Superior temporal gyrus (tissue), 1 donor: ENCODE results near the gene FST.

Source experiments
- DNase-seq: peaks from one replicate; pipeline ENCODE4 v3.0.0-alpha.2; 2016; ENCODE audit errors: extremely low spot score

Gene FST, protein sequence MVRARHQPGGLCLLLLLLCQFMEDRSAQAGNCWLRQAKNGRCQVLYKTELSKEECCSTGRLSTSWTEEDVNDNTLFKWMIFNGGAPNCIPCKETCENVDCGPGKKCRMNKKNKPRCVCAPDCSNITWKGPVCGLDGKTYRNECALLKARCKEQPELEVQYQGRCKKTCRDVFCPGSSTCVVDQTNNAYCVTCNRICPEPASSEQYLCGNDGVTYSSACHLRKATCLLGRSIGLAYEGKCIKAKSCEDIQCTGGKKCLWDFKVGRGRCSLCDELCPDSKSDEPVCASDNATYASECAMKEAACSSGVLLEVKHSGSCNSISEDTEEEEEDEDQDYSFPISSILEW

DNA sequence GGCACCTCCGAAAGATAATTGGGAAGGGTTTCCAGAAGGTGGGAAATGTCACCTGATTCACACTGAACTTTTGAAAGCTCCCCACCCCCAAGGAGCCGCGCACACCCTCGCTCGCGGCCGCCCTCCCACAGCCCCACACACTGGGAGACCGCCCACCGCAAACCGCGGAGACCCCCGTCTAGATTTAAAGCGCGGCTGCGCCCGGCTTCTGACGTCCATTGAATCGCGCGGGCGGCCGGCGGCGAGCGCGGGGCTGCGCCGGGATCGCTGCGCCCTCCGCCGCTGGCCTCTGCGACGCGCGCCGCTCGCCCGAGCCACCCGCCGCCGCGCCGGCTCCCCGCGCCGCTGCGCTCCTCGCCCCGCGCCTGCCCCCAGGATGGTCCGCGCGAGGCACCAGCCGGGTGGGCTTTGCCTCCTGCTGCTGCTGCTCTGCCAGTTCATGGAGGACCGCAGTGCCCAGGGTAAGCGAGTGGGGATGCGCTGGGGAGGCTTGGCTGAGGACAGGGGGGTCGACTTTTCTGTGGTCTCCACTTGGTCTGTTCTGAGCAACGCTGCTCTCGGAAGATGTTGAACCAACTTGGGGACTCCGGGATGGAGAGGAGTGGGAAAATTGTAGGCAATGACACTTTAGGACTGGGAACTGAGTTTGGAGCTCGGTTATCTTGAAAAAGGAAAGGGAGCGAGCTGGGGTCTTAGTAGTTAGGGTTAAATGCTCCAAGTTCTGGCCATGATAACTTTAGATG, at the start of gene FST:
Gene FST (plus strand): TSS at position 214 of the 743 bp plus-strand sequence. CDS start 163 bp downstream, at position 377.
- no peak for DNase-seq

DNA sequence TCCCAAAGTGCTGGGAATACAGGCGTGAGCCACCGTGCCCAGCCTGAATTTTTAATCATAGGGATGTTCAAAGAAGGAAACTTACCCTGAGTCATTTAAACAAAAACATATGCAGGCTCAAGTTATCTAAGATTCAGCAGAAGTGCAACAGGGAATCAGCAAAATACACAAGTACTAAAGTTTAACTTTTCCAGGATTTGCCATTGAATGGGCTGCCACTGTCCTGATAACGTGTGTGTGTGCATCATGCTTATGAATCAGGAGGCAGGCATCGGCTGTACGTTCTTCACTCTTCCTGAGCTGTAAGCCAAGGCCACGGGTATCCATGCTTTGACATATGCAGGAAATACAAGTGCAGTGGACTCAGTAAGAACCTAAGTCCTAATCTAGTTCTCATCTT, 48.8 kb upstream of the FST start:
- no peak for DNase-seq

DNA sequence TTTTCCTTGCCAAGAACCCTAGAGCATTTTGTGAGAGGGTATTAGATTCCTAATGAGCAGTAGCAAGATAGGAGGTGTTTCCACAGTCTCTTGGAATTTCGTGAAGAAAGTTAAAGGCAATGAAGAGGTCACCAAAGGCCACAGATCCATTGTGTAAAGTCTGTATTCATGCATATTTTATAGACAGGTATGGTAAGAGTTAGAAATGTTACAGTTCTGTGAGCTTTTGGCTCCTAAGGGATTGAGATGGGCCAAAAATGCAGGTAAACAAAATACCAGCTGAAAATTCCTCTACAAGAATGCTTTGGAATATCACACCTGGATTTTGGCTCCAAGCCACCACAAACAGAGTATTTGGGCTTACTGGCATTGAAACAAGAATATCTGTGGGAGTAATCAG, 47.4 kb upstream of the FST start:
- no peak for DNase-seq

DNA sequence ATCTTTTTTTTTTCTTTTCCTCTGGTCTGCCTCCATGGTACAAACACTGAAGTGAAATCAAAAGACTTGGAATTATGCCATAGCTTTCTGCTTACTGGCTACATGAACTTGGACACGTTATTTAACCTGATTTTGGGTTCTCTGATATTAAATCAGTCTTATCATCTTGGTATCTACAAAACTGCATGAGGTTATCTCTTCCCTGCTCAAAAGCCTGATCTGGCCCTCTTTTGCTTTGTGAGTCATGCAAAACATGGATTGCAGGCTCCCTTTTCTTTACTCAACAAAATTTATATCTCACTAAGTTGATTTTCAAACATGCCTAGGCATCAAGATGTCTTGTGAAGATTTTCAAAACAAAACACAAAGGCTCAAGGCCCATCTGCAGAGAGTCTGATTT, 45.9 kb upstream of the FST start:
- no peak for DNase-seq

DNA sequence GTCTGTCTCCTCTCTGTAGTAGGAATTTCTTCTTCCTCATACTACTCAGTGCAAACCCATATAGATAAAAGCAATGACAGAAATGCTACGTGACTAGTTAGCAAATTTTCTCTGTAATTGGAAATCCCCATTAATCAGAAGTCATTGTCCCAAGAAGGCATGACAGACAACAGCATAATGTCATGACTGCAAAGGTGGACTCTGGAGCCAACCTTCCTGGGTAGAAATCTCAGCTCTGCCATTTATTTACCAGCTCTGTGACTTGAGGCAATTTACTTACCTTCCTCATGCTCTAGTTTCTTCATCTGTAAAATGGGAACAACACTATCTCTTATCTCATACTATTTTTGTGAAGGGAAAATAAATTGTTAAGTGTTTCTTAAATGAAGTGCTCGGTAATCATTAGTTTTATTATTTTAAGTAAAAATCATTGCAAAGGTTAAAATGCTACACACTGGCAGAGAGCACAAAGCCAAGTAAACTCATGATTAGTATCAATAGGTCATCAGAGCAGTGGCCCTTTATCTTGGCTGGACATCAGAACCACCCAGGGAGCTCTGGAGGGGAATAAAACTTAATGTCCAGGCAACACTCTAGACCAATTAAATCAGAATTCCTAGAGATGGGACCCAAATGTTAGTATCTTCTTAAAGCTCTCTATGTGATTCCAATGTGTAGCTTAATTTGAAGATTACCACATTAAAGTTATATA, 43.8 kb upstream of the FST start:
- no peak for DNase-seq

DNA sequence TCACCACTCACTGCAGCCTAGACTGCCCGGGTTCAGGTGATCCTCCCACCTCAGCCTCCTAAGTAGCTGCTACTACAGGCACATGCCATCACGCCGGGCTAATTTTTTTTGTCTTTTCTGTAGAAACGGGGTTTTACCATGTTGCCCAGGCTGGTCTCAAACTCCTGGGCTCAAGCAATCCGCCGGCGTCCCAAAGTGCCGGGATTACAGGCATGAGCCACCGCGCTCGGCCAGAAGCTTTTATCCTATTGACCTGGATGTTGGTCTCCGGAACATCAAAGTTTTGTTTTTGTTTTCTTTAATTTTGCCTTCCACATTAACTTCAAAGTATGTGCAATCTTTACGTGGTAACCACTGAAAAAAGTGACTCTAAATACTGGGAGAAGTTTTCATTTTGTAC, 42.4 kb upstream of the FST start:
- no peak for DNase-seq

DNA sequence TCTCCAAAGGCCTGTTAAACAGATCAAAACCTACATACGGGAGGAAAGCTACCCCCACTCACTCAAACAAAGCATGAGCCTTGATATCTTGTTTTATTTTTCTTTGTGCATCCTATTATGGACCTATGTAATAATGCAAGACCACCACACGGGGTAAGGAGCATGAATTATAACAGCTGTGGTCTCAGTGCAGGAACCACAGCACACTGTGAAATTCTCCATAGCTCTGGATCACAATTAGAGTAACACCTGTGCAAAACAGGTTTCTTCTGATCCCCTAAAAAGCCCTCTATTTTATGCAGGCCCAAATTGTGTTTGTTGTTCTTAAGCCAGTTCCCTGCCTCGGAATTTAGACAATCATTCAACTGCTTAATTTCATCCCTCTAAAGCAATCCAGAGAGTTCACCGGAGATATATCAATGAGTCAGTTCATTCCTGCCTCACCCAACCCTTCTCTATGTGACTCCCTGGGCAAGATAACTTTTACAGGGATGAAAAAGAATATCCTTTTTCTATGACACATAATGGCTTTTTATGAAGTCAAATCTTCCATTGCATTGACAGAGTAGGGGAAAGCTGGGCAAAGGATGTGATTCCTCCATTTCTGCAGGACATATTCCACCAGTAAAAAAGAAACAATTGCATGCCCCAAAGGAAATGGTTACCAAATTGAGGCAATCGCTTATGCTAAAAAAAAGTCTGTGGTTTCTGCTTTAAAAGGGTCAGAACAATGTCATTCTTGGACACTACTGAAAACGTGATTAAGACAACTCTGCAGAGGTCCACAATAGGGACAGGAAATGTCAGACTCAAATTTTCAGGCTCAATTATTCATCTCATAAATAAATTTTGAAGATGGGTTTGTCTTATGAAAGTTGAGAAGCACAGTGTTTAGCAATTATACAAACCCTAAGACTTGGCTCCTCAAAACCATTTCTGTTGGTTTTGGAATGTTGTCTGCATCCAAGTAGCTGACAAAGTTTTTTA, 41.6 kb upstream of the FST start:
- no peak for DNase-seq

DNA sequence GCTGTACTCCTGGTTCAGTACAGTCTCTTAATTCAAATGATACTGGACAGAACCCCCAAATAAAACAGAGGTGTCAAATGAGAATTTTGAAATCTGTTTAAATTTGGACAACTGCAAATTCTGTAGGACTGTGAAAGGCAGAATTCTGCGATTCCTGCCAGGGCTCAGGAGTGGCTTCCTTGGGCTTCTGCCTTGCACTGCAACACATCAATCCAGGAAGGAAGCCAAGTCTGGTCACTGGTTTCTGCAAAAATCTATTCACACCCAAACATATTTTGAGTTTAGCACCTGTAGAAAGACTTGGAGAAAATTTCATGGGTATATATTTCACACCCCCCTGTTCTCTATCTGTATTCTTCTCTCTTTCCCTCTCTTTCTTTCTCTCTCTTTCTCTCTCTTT, 37.5 kb upstream of the FST start:
- DNase-seq = peak; percentile 17

DNA sequence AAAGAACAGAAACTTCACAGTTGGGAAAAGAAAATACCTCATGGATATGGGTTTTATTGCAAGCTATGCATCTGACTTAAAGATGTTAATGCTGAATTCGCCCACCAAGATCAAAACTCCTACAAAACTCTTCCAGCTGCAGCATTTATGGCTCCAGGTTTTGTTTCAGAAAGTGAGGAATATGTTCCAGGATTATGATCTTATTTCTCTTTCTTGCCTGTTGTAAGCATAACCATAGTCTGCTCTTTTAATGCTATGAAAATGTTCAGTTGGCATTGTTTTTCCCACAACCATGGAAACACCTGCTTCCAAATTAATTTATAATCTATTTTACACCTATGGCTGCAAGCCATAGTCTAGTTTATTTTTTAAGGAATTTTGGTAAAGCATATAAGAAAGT, 34.9 kb upstream of the FST start:
- DNase-seq = no peak

DNA sequence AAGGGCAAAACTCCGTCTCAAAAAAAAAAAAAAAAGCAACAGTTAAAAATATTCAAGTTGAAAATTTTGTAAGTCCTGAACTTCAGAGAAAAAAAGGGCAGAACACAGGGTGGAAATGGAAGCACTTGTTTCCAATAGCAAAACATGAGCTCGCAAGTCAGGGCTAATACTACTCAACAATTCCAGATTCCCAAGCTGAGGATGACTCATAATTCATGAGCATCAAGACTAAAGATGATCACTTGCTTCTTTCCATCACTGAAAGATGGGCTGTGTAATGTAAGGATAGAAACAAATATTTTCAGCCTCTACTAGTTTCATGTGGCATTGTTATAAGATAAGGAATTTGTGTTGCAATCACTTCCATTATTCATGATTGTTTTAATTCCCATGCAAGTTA, 33.5 kb upstream of the FST start:
- DNase-seq = no peak

DNA sequence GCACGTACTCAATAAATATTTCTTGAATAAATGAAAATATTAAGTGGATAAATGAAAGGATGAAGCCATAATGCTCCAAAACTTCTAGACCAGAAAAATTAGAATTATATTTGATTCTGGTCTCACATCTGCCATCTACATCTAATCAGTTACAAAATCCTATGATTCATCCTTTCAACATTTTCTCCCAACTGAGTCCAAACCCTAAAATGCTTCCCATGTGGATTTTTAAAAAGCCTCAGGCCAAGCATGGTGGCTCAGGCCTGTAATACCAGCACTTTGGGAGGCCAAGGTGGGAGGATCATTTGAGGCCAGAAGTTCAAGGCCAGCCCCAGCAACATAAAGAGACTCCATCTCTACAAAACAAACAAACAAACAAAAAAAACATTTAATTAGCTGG, 31.6 kb upstream of the FST start:
- no peak for DNase-seq

DNA sequence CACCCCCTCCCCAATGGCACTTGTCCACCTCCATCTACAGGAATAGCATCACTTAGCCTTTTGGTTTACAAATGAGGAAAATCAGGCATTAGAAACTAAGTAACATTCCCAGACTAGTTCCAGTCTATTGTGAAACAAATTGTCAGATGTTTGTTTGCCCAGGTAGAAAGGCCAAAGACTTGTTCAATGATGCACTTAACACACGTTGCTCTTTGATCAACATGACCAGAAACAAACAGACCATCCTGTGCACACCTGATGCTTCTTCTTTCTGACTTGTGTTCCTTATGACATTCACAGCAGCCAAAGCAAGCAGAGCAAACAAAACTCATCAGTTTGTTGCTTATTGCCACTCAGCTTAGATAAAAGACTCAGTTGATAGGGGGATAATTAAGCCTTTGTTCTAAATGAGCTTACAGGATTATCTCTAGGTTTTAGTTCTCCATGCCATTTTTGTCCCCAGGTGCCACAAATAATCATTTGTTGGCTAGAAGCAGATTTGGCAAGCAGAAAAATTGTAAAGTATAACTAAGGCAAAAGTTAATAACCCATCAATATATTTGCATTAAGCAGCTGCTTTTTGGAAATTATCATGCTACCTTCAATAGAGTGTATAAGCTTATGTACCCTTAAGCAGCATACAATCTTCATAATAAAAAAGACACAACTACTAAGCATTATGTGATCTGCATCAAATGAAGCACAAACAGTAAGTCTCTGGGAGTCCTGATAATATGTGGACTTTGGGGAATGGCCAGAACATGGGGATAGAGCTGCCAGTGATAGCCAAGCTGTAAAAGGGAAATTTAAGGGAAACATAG, 26.3 kb upstream of the FST start:
- DNase-seq = no peak

DNA sequence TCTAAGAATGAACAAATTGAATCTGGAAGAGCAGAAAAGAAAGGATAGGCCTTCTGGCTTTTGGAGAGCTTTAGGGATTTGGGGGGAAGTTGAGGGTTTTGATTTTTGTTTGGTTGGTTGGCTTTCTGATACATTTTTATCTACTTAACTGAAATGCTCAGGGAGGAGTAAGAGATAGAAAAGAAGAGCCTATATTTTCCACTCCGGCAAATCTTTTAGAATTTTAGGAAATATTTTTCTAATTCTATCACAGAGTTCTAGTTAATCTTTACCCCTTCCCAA, 25.8 kb upstream of the FST start:
- DNase-seq = no peak

DNA sequence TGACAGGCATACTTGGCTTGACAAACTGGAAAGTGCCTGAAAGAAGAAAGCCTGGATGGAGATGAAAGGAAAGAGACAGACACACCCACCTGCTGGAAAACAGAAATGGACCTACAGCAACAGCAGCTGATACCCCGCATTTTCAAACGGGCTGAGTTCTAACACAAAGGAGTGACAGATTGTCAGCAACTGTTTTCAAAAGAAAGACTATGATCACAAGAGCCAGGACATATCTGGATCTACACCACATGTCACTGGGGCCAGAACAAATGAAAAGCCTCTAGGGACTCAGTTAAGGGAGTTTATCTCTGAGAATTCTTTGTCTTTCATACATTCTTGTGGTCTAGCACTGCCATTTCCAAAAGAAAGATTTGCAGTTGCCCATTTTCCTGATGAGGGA, 24.1 kb upstream of the FST start:
- DNase-seq = no peak

DNA sequence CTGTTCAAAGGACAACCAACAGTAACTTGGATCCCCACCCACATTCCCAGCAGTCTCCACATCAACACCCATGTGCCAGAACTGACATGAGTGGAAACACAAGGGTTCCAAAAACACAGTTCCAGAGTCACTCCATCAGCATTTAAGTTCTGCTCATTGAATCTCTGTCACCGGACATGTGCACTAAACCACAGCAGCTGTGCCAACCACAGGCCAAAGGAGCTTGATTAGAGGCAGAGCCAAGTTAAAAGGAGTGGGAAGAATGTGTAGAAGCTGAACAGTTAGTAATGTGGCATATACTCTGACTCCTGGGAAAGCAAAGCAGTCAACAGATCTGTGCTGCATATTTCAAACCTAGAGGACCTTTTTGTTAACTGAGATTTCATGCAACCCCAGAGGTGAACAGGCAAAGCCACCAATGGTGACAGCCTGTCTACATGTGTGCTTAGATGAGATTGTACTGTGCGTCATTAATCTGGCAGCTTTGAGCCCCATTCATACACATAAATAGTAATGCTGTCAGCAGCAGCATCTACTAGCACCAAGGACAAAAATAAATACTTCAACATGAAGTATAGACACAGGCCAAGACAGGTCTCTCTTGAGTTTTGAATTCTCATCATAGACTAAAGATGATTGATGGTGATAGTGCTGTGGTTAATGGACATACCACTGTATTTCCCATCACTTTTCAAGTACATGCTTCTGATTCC, 16.4 kb upstream of the FST start:
- no peak for DNase-seq

DNA sequence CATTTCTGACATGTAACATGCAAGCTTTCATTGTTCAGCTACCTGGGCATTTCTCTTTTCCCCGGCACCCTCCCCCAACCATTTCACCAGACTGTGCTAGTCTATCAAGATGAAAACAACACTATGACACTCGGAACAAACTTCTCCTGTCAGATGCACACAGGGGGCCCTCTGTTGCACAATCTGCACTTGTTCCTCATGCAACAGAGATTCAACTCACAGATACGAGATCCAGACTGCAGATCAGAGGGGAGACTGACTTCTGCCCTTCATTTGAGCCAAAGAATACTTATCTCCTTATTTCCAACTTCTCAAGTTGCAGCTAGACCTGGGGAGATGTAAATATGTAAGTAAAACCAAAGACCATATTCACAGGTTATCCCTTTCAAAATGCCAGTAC, 15.7 kb upstream of the FST start:
- no peak for DNase-seq

DNA sequence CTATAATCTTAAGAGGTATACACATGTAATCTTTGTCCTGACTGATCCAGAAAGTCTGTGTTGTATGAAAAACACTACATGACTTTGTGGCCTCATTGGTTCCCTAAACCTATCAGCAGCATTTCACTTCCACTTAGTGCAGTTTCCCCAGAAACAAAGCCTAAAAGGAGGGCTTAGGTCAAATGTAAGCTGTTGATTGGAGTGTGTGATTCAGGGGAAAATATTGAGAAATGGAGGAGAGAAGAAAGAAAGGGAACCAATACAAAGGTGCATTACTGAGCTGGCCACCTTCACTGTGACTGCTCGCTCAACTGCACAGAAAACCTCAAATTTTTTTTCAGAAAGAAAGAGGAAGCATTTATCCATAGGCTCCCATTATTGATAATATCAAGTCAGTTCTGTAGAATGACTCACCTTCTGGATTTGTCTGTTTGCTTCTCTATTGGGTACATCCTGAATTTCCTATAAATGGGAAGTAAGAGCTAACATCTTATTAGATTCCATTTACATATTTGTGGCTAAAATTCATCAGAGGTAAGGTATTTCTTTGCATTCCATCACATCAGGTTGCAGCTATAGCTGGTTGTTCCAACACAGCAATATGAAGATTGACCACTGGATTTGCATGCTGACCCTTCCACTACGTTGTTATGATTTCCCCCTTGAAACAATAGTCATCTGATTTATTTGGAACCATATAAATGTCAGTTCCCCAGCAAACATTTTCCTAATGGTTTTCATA, 10.3 kb upstream of the FST start:
- DNase-seq = no peak

DNA sequence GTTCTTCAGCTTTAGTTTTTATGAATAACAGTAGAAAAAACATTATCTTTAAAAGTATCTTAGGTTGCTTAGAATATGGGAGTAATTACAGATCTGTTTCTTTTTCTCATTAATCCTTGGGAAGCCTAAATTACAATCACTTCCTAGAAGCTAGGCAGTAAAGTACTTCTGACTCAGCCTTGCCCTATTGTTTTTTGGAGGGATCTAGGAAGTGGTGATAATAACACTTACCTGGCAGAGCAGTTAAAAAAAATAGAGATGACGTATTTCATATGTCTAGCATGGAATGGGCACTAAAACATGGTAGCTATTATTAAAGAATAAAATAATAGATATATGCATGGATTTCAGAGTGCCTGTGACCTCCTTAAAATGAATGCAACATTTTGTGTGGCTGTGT, 8.2 kb upstream of the FST start:
- DNase-seq = no peak

DNA sequence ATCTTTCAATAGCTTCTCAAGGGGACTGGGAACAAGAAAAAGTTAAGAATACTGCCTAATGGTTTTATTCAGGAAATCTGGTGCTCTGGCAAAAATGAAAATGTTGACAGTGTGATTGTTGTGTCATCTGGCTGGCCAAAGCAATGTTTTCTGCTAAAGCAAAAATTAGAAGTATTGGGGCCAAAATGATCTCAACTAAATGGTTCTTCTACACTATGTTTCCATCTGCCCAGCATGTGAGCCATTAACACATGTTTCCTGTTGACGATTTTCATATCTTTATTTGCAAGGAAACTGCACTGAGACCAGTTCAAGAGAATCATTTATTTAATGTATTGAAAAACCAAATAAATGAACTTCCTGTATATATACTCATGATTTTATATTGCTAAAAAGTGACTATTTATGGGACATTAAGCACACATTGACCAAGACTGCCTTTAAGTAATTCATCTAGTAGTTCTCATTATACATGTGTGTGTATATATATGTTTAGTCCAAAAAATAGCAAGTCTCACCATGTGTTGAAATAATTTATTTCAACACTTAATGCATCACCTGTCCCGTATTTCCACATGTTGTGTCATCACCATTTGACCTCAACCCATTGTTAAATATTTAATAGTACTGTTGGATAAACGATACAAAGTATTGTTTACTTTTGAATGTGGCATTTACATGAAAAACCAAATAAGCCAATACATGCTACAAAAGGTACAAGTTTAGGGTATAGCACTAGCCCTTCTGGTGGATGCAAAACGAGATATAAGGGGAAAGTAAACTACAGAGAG, 7.5 kb upstream of the FST start:
- DNase-seq = no peak
